Measurements from ENCODE around the gene NEURL2.

GRCh38 chr20:45917790-45918141, 26.8 kb upstream of the NEURL2 start:
- TF ChIP-seq CTCF (optimal IDR thresholded peaks at IDR 0.05 in 1 of 3, IDR thresholded peaks at IDR 0.05 in 1 of 3, conservative IDR thresholded peaks at IDR 0.05 in 1 of 3; ENCODE audit: extremely low read depth in 1 of 3, insufficient read depth in 2 of 3, low read length in 3 of 3) (no peak), EZH2 (IDR thresholded peaks at IDR 0.05; ENCODE audit: low read length) (no peak)
